Activated CD8-positive, alpha-beta T cell treated with anti-CD3 and anti-CD28 coated beads, Interleukin-2, amount 10 ng/mL, durations not matched to agents 7 days and 5 days (primary cell): ENCODE data around the gene ST8SIA1. TPM values are rescaled to one million over a fixed set of nuclear protein-coding genes. Genes with fewer than 3 reads are reported as not detected.
"Not testable (repeated sequence)": the region's sequence is repeated elsewhere in the genome, so short reads cannot be mapped to it uniquely, and the experiment has no call there.

Experiments used
- ATAC-seq: fragments of 150-1000 bp; cut with Tn5 transposase; one replicate; pipeline ENCODE4 v1.10.0; 2021; ENCODE audit warnings: moderate library complexity
- CTCF ChIA-PET: fragments of 350-600 bp; sonication (Branson Sonifier 250); formaldehyde crosslinking; loops from one replicate; lab custom pipeline; 2021; ENCODE audit warnings: antibody characterized with exemption; lab: Charles Lee
- POLR2A ChIA-PET: fragments of 350-600 bp; sonication (Branson Sonifier 250); formaldehyde crosslinking; loops from one replicate; lab custom pipeline; 2021; ENCODE audit warnings: antibody characterized with exemption; lab: Charles Lee
- DNase-seq: peaks from one replicate; pipeline ENCODE4 v3.0.0-alpha.2; 2020
- H3K27ac Mint-ChIP-seq: one replicate; pipeline ENCODE4 v1.8.0; 2021; ENCODE audit warnings: mild to moderate bottlenecking, mixed read lengths
- H3K27me3 Mint-ChIP-seq: one replicate; pipeline ENCODE4 v1.8.0; 2021; ENCODE audit warnings: low read depth, mixed read lengths
- H3K36me3 Mint-ChIP-seq: one replicate; pipeline ENCODE4 v1.8.0; 2021; ENCODE audit warnings: low read depth, mixed read lengths
- H3K4me1 Mint-ChIP-seq: one replicate; pipeline ENCODE4 v1.8.0; 2021; ENCODE audit warnings: low read depth, mixed read lengths
- H3K4me3 Mint-ChIP-seq: one replicate; pipeline ENCODE4 v1.8.0; 2021; ENCODE audit warnings: mild to moderate bottlenecking, mixed read lengths
- H3K9me3 Mint-ChIP-seq: one replicate; pipeline ENCODE4 v1.8.0; 2022; ENCODE audit warnings: mixed read lengths; ENCODE audit not compliant: insufficient read depth
- total RNA-seq, 2 experiments: library from RNA; stranded (reverse); gene quantifications; one replicate each; pipeline ENCODE4 v1.2.3, GENCODE V29; 2021

Gene ST8SIA1, protein sequence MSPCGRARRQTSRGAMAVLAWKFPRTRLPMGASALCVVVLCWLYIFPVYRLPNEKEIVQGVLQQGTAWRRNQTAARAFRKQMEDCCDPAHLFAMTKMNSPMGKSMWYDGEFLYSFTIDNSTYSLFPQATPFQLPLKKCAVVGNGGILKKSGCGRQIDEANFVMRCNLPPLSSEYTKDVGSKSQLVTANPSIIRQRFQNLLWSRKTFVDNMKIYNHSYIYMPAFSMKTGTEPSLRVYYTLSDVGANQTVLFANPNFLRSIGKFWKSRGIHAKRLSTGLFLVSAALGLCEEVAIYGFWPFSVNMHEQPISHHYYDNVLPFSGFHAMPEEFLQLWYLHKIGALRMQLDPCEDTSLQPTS
- total RNA-seq = under 1 TPM; 0.29 to 0.34 TPM

DNA sequence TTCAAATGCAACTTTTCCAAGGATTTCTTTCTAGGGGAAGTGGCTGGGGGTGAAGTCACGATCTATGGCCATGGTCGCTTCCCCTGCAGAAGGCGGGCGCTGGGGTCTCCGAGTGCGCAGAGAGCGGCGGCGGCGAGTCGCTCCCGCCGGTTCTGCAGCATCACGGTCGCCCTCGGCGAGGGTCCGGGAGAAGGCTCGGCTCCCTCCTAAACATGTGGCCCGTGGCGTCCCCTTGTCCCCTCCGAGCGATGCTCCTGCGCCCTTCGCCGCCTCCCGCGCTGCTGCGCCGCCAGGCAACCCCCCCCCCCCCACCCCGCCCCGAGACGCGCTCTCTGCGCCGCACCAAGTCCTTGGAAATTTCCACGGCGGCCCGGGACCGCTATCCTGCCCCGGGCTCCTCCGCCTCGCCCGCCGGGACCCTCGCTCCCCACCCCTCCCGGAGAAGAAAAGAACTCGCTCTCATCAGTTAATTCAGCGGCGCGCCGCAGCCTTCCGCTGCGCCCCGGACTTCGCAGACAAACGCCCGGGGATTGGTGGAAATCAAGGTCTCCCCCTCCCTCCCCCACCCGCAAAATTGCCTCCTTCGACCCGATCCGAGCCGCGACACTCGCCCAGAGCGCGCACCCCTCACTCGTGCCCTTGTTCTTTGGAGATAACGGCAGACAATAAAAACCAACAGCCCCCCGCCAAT is at the start of gene ST8SIA1:
Gene ST8SIA1, minus strand, starts transcription at position 298 of the 691 bp plus-strand sequence. CDS start 475 bp downstream, outside the sequence.
- ATAC-seq = no peak
- peak; percentile 51 for DNase-seq
- peaks cover 16% of the 10 kb centered on the region for H3K4me1 Mint-ChIP-seq
- peak within 1 kb of the TSS; percentile 84 for H3K4me3 Mint-ChIP-seq
- H3K9me3 Mint-ChIP-seq = no peaks in the 10 kb centered on the region
- POLR2A ChIA-PET = interaction anchor here (1.3 to 1.5 kb wide), 2 partner anchors 63 to 75 kb away, joined by 4 to 6 read pairs; no protein-coding TSS in a partner anchor
- H3K27ac Mint-ChIP-seq = peak within 1 kb of the TSS; percentile 23
- H3K27me3 Mint-ChIP-seq = peaks cover 56% of the 10 kb centered on the region
- CTCF ChIA-PET = interaction anchor here (0.8 to 1.6 kb wide), 18 partner anchors 15 to 632 kb away, joined by 3 to 11 read pairs (median 4); no protein-coding TSS in a partner anchor
- no peaks in the 10 kb centered on the region for H3K36me3 Mint-ChIP-seq

DNA sequence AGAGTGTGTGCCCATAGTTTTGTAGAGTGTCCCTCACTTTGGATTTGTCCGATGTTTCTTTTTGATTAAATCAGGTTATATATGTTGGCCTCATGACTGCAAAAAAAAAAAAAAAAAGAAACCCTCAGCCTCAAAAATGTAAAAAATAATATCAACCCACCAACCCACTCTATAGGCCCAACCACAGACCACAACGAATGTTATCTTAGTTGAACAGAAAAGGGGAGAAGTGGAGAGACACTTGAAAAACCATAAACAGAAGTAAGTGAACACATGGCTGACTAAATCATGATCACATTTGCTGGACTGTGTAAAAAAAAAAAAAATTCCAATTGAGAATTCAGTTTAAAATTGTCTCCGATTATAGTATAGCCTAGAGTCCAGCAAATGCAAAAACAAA is 45.5 kb upstream of the ST8SIA1 start:
- POLR2A ChIA-PET = no interaction called here
- Mint-ChIP-seq H3K9me3 (no peaks in the 10 kb centered on the region), H3K4me3 (no peak overlapping the region), H3K4me1 (no peaks in the 10 kb centered on the region), H3K27ac (no peak overlapping the region), H3K36me3 (peaks cover 2% of the 10 kb centered on the region), H3K27me3 (no peaks in the 10 kb centered on the region)
- CTCF ChIA-PET = interaction anchor here (0.7 kb wide), 1 partner anchor 11 kb away, joined by 3 read pairs; no protein-coding TSS in a partner anchor
- ATAC-seq (no peak), DNase-seq (no peak)

DNA sequence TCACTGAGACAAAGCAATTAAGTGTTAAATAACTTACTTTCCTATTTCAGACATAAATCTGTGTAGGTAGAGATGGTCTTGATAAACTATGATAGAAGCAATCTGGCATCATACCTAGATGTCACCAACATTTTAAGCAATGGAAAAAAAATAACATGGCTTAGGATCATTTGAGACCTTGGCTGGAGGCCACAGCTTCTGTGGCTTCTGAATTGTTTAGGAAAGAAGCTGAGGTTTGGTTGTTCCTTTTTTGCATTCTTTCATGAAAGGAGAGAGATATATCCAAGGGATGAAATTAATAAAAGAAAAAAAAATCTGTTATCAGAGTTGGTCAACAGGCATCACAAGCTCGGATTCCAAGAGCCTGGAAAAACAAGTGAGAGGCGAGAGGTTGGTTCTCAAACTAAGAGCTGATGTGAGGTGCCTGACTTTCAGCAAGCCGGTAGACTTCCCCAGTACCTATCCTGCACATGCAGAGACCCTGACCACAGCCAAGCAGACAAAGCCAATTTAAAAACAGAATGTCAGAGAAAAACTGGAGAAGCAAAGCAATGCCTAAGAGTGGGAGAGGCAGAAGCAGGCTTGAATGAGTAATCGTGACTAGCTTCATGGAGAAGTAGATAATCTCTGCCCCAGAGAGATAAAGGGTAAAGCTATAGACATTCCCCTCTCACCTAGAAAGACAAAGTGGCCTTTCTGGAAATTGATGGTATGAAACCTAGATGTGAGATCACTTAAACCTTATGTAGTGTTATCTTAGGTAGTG is 43.4 kb upstream of the ST8SIA1 start:
- DNase-seq = no peak

GRCh38 chr12:22376596-22377150 is 42.2 kb upstream of the ST8SIA1 start:
- ATAC-seq, CTCF ChIA-PET, DNase-seq, H3K36me3 Mint-ChIP-seq, H3K4me3 Mint-ChIP-seq, H3K27ac Mint-ChIP-seq, H3K4me1 Mint-ChIP-seq, H3K27me3 Mint-ChIP-seq, POLR2A ChIA-PET, H3K9me3 Mint-ChIP-seq: not testable (repeated sequence)

More for the DNA sequence above, 43.4 kb upstream of the ST8SIA1 start:
- Mint-ChIP-seq H3K9me3 (no peaks in the 10 kb centered on the region), H3K27me3 (no peaks in the 10 kb centered on the region), H3K36me3 (peaks cover 2% of the 10 kb centered on the region), H3K4me1 (no peaks in the 10 kb centered on the region), H3K4me3 (no peak overlapping the region), H3K27ac (no peak overlapping the region)
- ChIA-PET CTCF (interaction anchor here (0.8 kb wide), 1 partner anchor 10 kb away, joined by 4 read pairs; no protein-coding TSS in a partner anchor), POLR2A (no interaction called here)
- ATAC-seq = no peak

- CTCF ChIA-PET = no interaction called here
- DNase-seq = no peak
- Mint-ChIP-seq H3K27ac (no peak overlapping the region), H3K9me3 (no peaks in the 10 kb centered on the region), H3K4me1 (no peaks in the 10 kb centered on the region), H3K27me3 (no peaks in the 10 kb centered on the region), H3K4me3 (no peak overlapping the region), H3K36me3 (no peaks in the 10 kb centered on the region)
- POLR2A ChIA-PET = no interaction called here
- no peak for ATAC-seq
Observed at GRCh38 chr12:22374508-22374907, 40.0 kb upstream of the ST8SIA1 start.

GRCh38 chr12:22372277-22372837 is 37.9 kb upstream of the ST8SIA1 start:
- POLR2A ChIA-PET = no interaction called here
- no peaks in the 10 kb centered on the region for H3K4me1 Mint-ChIP-seq
- H3K27ac Mint-ChIP-seq = no peak overlapping the region
- H3K36me3 Mint-ChIP-seq = no peaks in the 10 kb centered on the region
- H3K4me3 Mint-ChIP-seq = no peak overlapping the region
- no peak for DNase-seq
- no peaks in the 10 kb centered on the region for H3K27me3 Mint-ChIP-seq
- CTCF ChIA-PET = no interaction called here
- H3K9me3 Mint-ChIP-seq = no peaks in the 10 kb centered on the region
- no peak for ATAC-seq

- POLR2A ChIA-PET = no interaction called here
- CTCF ChIA-PET = no interaction called here
- Mint-ChIP-seq H3K9me3 (no peaks in the 10 kb centered on the region), H3K4me3 (no peak overlapping the region), H3K27me3 (no peaks in the 10 kb centered on the region), H3K4me1 (no peaks in the 10 kb centered on the region), H3K36me3 (no peaks in the 10 kb centered on the region), H3K27ac (no peak overlapping the region)
- no peak for DNase-seq
- no peak for ATAC-seq
Observed at GRCh38 chr12:22366181-22366580, 31.7 kb upstream of the ST8SIA1 start.

- POLR2A ChIA-PET = interaction anchor here (0.7 kb wide), 1 partner anchor 31 kb away, joined by 4 read pairs; no protein-coding TSS in a partner anchor
- ATAC-seq (no peak), DNase-seq (no peak)
- CTCF ChIA-PET = no interaction called here
- Mint-ChIP-seq H3K4me3 (no peak overlapping the region), H3K4me1 (no peaks in the 10 kb centered on the region), H3K36me3 (no peaks in the 10 kb centered on the region), H3K27ac (no peak overlapping the region), H3K9me3 (no peaks in the 10 kb centered on the region), H3K27me3 (peaks cover 6% of the 10 kb centered on the region)
Observed at GRCh38 chr12:22361785-22362184, 27.3 kb upstream of the ST8SIA1 start.

GRCh38 chr12:22360774-22361173 is 26.3 kb upstream of the ST8SIA1 start:
- ChIA-PET POLR2A (no interaction called here), CTCF (no interaction called here)
- no peak overlapping the region for H3K4me3 Mint-ChIP-seq
- H3K27ac Mint-ChIP-seq = no peak overlapping the region
- no peak for DNase-seq
- peaks cover 6% of the 10 kb centered on the region for H3K27me3 Mint-ChIP-seq
- no peaks in the 10 kb centered on the region for H3K36me3 Mint-ChIP-seq
- H3K4me1 Mint-ChIP-seq = no peaks in the 10 kb centered on the region
- H3K9me3 Mint-ChIP-seq = no peaks in the 10 kb centered on the region
- ATAC-seq = no peak

GRCh38 chr12:22357531-22357930 is 23.0 kb upstream of the ST8SIA1 start:
- H3K9me3 Mint-ChIP-seq = no peaks in the 10 kb centered on the region
- DNase-seq = no peak
- H3K36me3 Mint-ChIP-seq = no peaks in the 10 kb centered on the region
- no peaks in the 10 kb centered on the region for H3K4me1 Mint-ChIP-seq
- ChIA-PET CTCF (no interaction called here), POLR2A (no interaction called here)
- no peak for ATAC-seq
- no peak overlapping the region for H3K4me3 Mint-ChIP-seq
- no peak overlapping the region for H3K27ac Mint-ChIP-seq
- H3K27me3 Mint-ChIP-seq = peaks cover 6% of the 10 kb centered on the region

DNA sequence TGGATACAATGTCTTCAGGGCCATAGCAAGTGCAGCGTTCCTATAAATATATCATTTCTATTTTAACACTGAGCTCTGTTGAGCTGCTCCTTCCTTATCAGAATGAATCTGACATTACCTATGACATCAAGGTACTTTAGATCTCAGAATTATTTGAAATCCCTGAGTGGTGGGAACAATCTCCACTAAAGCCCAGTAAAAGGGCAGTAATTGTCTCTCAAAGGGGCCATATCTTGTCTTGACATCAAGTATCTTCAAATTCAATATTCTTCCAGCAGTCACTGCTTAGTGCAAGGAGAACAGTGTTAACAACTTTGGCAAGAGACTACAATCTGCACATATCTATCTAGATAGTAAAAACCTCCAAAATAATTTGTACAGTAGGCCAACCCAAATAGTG is 21.7 kb upstream of the ST8SIA1 start:
- Mint-ChIP-seq H3K4me3 (no peak overlapping the region), H3K9me3 (no peaks in the 10 kb centered on the region), H3K36me3 (no peaks in the 10 kb centered on the region), H3K4me1 (no peaks in the 10 kb centered on the region), H3K27me3 (peaks cover 6% of the 10 kb centered on the region), H3K27ac (no peak overlapping the region)
- ChIA-PET CTCF (no interaction called here), POLR2A (interaction anchor here (0.6 kb wide), 1 partner anchor 38 kb away, joined by 3 read pairs; no protein-coding TSS in a partner anchor)
- no peak for ATAC-seq
- DNase-seq = no peak
